Fibroblast of mammary gland (primary cell): ENCODE results near the gene COPG1.

Experiments
- DNase-seq: peaks from one replicate; pipeline ENCODE4 v3.0.0-alpha.2; 2010; ENCODE audit warnings: low read depth
- H3K4me3 ChIP-seq: 2 replicates; pipeline ENCODE4 v1.5.1; 2011; ENCODE audit warnings: low read depth, mild to moderate bottlenecking, low read length, moderate library complexity; ENCODE audit not compliant: control insufficient read depth
- CTCF ChIP-seq: conservative IDR thresholded peaks from 2 replicates; pipeline ENCODE4 v1.5.1; 2011; ENCODE audit warnings: low read depth, low read length, inconsistent platforms; ENCODE audit not compliant: control insufficient read depth, insufficient read depth

The COPG1 gene, protein sequence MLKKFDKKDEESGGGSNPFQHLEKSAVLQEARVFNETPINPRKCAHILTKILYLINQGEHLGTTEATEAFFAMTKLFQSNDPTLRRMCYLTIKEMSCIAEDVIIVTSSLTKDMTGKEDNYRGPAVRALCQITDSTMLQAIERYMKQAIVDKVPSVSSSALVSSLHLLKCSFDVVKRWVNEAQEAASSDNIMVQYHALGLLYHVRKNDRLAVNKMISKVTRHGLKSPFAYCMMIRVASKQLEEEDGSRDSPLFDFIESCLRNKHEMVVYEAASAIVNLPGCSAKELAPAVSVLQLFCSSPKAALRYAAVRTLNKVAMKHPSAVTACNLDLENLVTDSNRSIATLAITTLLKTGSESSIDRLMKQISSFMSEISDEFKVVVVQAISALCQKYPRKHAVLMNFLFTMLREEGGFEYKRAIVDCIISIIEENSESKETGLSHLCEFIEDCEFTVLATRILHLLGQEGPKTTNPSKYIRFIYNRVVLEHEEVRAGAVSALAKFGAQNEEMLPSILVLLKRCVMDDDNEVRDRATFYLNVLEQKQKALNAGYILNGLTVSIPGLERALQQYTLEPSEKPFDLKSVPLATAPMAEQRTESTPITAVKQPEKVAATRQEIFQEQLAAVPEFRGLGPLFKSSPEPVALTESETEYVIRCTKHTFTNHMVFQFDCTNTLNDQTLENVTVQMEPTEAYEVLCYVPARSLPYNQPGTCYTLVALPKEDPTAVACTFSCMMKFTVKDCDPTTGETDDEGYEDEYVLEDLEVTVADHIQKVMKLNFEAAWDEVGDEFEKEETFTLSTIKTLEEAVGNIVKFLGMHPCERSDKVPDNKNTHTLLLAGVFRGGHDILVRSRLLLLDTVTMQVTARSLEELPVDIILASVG

DNA sequence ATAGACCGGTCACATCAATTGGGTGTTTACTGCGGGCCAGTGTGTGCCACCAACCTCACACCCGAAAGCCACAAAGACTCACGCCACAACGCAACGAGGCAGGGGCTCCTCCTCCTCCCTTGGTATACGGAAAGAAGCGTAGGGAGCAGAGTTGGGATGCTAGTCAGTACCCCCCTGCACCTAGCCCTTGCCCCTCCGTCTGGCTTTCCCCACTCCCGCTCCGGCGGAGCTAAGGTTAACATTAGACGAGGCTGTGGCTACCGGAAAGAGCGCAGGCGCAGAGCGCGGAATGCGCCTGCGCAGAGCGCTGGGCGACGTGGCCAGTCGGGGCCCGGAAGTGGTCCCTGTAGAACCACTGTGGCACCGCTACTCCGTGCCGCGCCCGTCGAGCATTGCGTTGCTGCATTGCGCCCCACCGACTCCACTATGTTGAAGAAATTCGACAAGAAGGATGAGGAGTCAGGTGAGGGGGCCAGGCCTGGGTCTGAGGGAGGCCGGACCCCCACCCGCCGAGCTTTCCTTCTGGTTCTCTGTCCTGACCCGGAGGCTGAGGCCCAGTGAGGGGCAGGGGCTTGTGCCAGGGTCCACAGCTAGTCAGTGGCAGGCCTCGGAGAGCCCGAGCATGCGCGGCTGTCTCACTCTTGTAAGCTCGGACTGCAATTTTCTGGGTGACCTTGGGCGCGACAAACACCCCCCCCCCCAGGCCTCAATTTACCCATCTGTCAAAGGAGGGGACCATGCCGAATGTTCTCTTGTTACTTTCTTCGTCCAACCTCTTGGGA, at the start of gene COPG1:
Gene COPG1, plus strand, starts transcription at position 323 of the 782 bp plus-strand sequence. Its CDS starts 104 bp downstream, at position 427.
- peak within 1 kb of the TSS; percentile 97 for H3K4me3 ChIP-seq
- TF ChIP-seq CTCF = no peak
- peak; percentile 86 for DNase-seq

DNA sequence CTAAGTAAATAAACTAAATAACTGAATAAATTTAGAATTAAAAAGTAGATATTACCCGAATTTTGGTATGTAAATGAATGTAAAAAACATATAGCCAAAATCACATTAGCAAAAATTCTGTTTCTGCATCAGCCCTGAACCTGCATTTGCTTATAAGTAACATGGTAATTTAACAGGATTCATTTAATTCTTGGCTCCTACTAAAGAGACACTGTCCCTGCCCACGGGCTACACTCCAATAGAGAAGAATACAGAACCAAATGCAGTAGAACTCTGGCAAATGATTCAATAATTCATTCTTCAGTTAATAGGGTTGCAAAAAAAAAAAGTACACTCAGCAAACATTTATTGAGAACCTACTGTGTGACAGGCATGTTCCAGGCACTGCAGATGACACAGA, 44.9 kb upstream of the COPG1 start:
- TF ChIP-seq CTCF = no peak
- no peak overlapping the region for H3K4me3 ChIP-seq
- DNase-seq = no peak

DNA sequence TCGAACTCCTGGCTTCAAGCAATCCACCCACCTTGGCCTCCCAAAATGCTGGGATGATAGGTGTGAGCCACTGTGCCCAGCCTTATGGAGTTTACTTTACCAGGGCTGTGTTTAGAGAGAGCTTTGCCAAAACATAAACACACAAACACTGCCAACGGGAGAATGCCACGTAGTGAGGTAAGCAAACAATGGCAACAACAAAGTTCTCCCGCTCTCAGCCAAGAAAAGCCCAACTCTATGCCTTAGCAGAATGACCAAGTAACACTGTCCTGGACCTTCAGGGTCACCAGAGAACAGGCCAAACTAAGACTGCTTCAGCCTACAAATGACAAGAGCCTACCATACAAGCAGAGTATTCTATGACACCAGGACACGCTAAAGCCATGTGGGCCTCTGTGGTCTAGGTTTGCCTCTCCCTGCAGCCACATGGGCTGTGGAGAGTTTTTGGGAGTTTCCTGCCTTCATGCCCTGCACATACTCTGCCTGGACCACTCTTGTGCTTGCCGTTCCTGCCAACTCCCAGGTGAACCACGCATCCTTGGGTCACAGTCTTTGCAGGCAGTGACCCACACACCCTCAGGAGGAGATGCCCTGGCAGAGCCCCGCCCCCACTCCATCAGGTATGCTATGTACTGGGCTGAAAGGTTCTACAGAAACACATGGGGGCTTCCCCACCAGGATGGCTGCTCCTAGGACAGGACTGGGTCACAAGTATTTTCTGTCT, 44.1 kb upstream of the COPG1 start:
- DNase-seq = no peak
- no peak for TF ChIP-seq CTCF
- H3K4me3 ChIP-seq = no peak overlapping the region

DNA sequence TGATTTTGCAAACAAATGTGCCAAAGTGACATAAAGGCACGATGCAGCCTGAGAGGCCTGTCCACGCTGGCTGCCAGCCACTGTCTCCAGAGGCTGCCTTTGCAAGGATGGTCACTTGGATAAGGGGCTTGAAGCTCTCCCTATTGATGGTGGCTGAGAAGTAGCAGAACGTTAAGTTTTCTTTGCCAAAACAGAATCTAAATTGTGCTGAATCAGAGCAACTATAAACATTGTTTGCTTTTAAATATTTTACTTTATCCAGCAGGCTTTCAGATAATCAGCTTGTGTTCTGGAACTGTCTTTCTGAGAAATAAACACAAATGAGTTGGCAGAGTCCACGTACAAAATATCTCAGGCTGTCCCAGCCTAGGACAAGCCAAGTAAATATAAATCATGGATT, 41.9 kb upstream of the COPG1 start:
- TF ChIP-seq CTCF = no peak
- DNase-seq = no peak
- no peak overlapping the region for H3K4me3 ChIP-seq

DNA sequence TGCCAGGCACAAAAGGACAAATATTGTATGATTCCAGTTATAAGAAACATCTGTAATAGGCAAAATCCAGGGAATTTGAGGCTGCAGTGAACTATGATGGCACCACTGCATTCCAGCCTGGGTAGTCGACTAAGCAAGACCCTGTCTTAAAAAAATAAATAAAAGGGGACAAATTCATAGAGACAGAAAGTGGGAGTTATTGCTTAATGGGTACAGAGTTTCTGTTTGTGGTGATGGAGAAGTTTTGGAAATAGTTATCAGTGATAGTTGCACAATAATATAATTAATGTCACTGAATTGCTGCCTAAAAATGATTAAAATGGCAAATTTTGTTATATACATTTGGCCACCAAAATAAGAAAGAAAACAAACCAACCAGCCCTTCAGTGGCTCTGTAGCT, 38.1 kb upstream of the COPG1 start:
- no peak for DNase-seq
- no peak overlapping the region for H3K4me3 ChIP-seq
- no peak for TF ChIP-seq CTCF

- H3K4me3 ChIP-seq = no peak overlapping the region
- TF ChIP-seq CTCF = no peak
- peak; percentile 93 for DNase-seq
These were observed 37.6 kb upstream of the COPG1 start for GRCh38 chr3:129211772-129212171.
